NCI-H2196 (cell line): ENCODE measurements around the gene RANGRF.

Source experiments
- DNase-seq: peaks from one replicate; lab custom pipeline; 2025; ENCODE audit not compliant: unreplicated experiment; lab: John Stamatoyannopoulos, UW

The RANGRF gene

DNA sequence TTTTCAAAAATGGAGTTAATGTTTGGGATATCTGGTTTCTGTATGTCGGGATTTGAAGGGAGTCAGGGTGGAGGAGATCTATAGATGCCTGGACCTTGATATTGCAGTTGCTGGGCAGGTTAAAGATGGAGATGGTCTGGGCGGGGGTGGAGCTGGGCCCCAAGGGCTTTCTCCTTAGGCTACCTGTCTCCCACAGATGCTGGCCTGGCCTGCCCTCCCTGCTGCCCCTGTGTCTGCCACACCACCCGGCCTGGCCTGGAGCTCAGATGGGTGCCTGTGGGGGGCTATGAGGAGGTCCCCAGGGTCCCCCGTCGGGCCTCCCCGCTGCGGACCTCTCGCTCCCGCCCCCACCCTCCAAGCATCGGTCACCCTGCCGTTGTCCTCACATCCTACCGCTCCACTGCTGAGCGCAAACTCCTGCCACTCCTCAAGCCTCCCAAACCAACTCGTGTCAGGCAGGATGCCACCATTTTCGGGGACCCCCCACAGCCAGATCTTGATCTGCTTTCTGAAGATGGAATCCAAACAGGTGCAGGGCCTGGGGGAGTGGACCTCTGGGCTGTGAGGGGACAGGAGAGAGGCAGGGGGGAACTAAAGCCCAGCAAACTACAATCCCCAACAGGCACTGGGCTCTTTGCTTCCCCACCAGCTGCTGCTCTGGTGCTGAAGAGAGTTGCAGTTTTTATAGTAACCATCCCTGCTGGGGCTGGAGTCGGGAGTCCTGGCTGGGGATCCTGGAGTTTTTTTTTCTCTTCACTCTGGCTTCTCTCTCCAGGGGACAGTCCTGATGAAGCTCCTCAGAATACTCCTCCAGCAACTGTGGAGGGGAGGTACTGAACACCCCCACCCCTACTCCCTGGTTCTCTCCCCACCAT is 24.5 kb downstream of the RANGRF start:
- DNase-seq: no peak

DNA sequence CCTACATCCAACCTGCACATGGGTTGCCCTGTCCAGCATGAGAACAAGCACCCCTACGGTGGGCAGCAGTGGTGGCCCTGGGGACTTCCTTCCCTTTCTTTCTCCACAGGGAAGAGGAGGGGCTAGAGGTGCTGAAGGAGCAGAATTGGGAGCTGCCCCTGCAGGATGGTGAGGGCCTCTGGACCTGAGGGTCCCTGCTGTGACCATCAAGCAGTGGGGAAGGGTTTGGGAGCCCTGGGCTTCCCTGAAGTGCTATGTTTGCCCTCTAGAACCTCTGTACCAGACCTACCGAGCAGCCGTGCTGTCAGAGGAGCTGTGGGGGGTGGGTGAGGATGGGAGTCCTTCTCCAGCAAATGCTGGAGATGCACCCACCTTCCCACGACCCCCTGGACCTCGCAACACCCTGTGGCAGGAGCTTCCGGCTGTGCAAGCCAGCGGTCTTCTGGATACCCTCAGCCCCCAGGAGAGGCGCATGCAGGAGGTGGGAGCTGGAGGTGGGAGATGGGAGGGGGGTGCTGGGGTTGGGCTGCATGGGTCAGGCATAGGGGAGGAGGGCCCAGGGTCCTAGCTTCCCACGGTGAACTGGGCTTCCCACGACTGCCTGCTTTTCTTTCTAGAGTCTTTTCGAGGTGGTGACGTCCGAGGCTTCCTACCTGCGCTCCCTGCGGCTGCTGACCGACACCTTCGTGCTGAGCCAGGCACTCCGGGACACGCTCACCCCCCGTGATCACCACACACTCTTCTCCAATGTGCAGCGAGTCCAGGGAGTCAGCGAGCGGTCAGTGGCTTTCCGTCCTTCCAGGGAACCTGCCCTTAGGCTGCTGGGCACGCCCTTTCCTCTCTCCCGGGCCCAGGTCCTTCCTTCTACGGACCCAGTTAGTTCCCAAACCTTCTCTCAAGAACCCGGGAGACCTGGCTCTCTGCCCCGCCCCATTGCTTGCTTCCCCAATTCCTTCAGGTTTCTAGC is 26.6 kb downstream of the RANGRF start:
- no peak for DNase-seq

DNA sequence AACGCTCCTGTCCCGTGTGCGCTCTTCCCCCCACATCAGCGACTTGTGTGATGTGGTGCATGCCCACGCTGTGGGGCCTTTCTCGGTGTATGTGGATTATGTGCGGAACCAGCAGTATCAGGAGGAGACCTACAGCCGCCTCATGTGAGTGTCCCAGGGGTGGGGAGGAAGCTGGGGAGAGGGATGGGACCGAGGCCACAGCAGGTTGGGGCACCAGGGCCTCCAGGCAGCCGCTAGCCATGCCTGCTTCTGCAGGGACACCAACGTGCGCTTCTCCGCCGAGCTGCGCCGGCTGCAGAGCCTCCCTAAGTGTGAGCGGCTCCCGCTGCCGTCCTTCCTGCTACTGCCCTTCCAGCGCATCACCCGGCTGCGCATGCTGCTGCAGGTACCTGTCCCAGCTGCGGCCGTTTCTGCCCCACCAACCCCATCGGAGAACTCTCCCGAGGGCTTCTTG is 27.3 kb downstream of the RANGRF start:
- no peak for DNase-seq

DNA sequence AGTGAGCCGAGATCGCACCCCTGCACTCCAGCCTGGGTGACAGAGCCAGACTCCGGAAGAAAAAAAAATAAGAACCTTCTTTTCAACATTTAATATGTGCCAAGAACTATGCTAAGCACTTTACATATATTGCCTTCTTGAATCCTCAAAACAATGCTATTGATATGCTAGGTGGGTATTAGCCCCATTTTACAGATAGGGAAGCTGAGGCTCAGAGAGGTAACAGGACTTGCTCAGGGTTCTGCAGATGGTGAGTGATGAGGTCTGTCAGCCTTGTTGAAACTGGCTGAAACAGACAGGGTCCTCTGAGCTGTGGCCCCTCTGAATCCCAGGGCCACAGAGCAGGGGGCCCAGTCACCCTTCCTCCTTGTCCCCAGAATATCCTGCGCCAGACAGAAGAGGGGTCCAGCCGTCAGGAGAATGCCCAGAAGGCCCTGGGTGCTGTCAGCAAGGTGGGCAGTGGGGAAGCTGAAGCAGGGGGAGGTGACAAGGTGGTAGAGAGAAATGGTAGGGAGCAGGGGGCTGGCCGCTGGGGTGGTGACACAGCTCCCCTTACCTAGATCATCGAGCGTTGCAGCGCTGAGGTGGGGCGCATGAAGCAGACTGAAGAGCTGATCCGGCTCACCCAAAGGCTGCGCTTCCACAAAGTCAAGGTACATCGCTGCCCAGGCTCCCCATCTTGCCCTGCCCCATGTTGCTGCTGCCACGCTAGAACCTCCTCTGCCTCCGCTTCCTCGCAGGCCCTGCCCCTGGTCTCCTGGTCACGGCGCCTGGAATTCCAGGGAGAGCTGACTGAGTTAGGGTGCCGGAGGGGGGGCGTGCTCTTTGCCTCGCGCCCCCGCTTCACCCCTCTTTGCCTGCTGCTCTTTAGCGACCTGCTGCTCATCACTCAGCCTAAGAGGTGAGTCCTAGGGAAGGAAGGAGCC is 29.8 kb downstream of the RANGRF start:
- DNase-seq: no peak

- DNase-seq: no peak
Measured at GRCh38 chr17:8320262-8320661, 31.8 kb downstream of the RANGRF start.

DNA sequence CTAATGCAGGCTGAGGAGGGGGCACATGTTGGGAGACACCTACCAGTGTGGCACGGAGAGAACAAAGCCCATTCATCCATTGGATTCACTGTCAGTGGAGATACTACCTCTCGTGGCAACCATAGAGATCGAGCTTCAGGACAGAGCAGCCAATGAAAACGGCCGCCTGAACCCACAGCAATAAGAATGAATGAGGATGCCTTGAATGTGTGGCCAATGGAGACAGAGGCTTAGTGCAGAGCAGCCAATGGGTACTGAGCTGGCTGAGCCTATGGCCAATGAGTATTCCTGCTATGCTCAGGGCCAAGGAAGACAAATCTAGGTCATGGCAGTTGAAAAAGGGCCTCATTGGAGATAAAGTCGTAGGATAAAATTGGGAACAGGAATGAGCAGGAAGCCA is 32.5 kb downstream of the RANGRF start:
- DNase-seq: no peak

- no peak for DNase-seq
Measured at GRCh38 chr17:8322061-8322460, 33.6 kb downstream of the RANGRF start.

- no peak for DNase-seq
Measured at GRCh38 chr17:8324132-8324531, 35.7 kb downstream of the RANGRF start.

GRCh38 chr17:8324923-8325322 is 36.5 kb downstream of the RANGRF start:
- no peak for DNase-seq

- DNase-seq: no peak
Measured at GRCh38 chr17:8326511-8327302, 38.2 kb downstream of the RANGRF start.

DNA sequence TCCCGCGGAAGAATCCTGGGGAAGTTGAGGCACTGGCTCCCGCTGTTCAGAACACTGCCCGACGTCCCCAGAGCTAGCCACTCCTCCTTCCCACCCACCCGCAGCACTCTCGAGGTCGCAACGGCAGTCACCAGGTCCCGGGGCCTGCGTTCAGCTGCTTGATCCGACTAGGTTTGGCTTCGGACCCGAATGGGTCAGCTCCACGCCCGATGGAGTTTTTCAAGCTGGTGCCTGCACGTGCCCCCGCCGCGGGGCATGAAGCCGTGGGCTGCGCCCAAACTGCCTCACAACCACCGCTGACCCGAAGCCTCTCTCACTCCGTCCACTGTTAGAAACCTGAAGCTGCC is 38.8 kb downstream of the RANGRF start:
- no peak for DNase-seq

- no peak for DNase-seq
Measured at GRCh38 chr17:8332128-8332527, 43.7 kb downstream of the RANGRF start.

GRCh38 chr17:8332688-8333087 is 44.2 kb downstream of the RANGRF start:
- DNase-seq: no peak

GRCh38 chr17:8333281-8333680 is 44.8 kb downstream of the RANGRF start:
- DNase-seq: no peak

DNA sequence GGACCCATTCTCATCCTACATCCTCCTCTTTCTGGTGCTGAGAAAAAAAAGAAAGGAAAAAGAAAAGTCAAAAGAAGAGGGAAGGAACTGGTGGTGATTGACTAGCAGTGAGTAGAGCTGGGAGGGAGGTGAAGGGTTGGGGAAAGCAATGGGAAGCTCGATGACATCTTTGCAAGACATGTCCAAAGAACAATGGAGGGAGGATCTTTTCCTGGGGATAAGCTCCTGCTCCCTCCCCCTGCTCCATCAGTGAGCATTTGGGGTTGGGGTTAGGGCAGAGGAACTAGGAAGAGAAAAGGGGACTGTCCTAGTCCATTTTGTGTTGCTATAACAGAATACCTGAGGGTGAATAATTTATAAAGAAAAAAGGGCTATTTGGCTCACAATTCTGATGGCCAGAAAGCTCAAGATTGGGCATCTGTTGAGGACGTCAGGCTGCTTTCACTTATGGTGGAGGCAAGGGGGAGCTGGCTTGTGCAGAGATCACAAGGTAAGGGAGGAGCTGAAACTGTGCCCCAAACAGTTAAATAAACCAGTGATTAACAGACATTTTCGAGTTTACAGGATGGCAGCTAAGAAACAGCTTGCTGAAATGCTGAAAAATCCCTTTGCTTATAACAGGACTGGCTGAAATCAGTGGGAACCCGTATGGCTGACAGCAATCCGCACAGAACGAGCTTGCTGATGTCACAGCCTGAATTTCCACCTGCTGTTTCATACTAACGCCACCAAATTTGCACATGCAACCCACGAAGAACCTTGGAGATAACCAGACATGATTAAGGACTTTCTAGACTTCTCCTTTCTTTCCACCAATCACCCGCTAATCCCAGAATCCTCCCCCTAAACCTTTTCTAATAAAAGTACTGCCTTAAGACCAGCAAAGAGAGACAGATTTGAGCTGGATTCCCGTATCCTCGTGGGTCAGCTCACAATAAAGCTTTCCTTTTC is 49.6 kb downstream of the RANGRF start:
- DNase-seq: no peak

DNA sequence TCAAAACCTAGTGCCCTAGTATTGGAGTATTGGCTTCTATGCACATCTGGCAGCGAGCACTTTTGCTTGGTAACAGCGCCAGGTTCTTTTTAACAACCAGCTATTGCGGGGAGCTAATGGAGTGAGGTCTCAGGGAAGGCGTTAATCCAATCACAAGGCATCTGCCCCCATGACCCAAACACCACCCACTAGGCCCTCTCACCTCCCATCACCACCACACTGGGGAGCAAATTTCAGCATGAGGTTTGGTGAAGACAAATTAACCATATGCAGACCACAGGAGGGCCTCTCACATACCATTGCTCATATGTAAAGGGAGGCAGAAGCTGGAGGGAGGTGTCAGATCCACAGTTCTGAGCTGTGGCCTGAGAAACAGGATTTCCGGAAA is 50.3 kb downstream of the RANGRF start:
- DNase-seq: no peak

DNA sequence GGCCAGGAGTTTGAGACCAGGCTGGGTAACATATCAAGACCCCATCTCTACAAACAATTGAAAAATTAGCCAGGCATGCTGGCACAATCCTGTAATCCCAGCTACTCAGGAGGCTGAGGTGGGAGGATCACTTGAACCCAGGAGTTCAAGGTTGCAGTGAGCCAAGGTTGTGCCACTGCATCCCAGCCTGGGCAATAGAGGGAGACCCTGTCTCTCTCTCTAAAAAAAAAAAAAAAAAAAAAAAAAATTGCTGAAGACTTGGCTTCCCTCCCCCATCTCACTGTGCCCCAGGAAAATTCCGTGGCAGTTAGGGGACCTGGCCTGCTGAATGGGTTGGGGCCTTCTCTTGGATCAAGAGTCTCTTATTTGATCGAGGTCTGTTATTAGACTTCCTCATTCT is 51.1 kb downstream of the RANGRF start, which contains the start of gene ODF4:
Gene ODF4 (plus strand): TSS at position 301 of the 400 bp plus-strand sequence. CDS start 212 bp downstream, outside the sequence.
- no peak for DNase-seq
